Chondrocyte (in vitro differentiated cells): ENCODE results near the gene EXPH5. TPM values are rescaled to one million over a fixed set of nuclear protein-coding genes. Genes with fewer than 3 reads are reported as not detected.

Source experiments
- DNase-seq: peaks from one replicate; pipeline ENCODE4 v3.0.0; 2021; ENCODE audit warnings: mixed read lengths, low spot score
- H3K27ac Mint-ChIP-seq: one replicate; pipeline ENCODE4 v1.8.0; 2021; ENCODE audit warnings: mild to moderate bottlenecking, moderate library complexity, mixed read lengths; ENCODE audit not compliant: unreplicated experiment
- H3K27me3 Mint-ChIP-seq: 2 replicates; pipeline ENCODE4 v1.8.0; 2021; ENCODE audit warnings: low read depth, mixed read lengths
- H3K36me3 Mint-ChIP-seq: 2 replicates; pipeline ENCODE4 v1.8.0; 2021; ENCODE audit warnings: low read depth, mixed read lengths
- H3K4me1 Mint-ChIP-seq: 2 replicates; pipeline ENCODE4 v1.8.0; 2021; ENCODE audit warnings: low read depth, mild to moderate bottlenecking, mixed read lengths
- H3K4me3 Mint-ChIP-seq: one replicate; pipeline ENCODE4 v1.8.0; 2021; ENCODE audit warnings: mild to moderate bottlenecking, moderate library complexity, mixed read lengths; ENCODE audit not compliant: unreplicated experiment
- H3K9me3 Mint-ChIP-seq: 2 replicates; pipeline ENCODE4 v1.8.0; 2021; ENCODE audit warnings: low read depth, mixed read lengths
- total RNA-seq: library from RNA; stranded (reverse); gene quantifications from 3 replicates; pipeline ENCODE4 v1.2.1, GENCODE V29; 2021
- TF ChIP-seq, protein P1 (sequence below): fragments of 200-600 bp; sonication (generic); IDR thresholded peaks from 2 replicates; pipeline ENCODE4 v1.5.0; 2021; ENCODE audit warnings: antibody characterized with exemption, mild to moderate bottlenecking, moderate library complexity

EXPH5 gene
- total RNA-seq, 1 donor from 2014 or later, result 1.1 TPM

DNA sequence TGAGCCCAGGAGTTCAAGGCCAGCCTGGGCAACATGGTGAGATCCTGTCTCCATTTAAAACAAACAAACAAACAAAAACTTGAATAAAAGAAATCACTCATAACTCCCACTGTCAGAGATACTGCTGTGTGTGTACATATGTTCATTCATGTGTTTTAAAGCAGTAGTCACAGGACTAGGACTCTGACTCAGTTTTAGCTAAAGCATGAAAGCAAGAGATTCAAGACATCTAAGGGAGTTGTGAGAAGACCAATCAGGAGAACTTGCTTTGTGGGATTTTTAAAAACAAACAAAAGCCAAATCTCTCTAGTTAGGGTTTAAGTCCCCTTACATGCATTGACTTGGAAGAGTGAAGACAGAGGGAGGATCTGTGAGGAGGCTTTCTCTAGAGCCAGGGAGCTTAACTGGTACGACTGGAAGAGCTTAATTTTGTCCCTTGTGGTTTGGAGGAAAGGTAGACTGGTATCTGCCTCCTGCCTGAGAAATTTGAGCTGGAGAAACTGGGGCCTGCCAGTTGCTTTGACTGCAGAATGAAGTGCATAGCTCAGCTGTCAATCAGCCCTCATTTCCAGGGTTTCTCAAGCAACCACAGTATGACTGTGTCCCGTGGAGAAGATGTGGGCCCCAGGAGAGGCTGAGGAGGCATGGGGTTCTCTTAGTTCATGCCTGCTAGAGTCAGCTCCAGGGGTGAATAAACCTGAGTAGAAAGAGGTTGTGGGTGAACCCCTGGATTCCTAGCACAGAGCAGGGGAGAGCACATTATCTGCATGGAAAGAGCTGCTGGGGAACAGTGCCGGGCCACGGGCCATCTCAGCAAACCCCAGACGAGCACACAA lies 30.6 kb downstream of the EXPH5 start:
- no peaks in the 10 kb centered on the region for H3K9me3 Mint-ChIP-seq
- no peaks in the 10 kb centered on the region for H3K27me3 Mint-ChIP-seq
- H3K36me3 Mint-ChIP-seq, result no peaks in the 10 kb centered on the region
- TF ChIP-seq, protein P1, sequence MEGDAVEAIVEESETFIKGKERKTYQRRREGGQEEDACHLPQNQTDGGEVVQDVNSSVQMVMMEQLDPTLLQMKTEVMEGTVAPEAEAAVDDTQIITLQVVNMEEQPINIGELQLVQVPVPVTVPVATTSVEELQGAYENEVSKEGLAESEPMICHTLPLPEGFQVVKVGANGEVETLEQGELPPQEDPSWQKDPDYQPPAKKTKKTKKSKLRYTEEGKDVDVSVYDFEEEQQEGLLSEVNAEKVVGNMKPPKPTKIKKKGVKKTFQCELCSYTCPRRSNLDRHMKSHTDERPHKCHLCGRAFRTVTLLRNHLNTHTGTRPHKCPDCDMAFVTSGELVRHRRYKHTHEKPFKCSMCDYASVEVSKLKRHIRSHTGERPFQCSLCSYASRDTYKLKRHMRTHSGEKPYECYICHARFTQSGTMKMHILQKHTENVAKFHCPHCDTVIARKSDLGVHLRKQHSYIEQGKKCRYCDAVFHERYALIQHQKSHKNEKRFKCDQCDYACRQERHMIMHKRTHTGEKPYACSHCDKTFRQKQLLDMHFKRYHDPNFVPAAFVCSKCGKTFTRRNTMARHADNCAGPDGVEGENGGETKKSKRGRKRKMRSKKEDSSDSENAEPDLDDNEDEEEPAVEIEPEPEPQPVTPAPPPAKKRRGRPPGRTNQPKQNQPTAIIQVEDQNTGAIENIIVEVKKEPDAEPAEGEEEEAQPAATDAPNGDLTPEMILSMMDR, result no peak
- H3K27ac Mint-ChIP-seq, result no peak overlapping the region
- H3K4me1 Mint-ChIP-seq, result peaks cover 53% of the 10 kb centered on the region
- DNase-seq, result no peak
- H3K4me3 Mint-ChIP-seq, result no peak overlapping the region

DNA sequence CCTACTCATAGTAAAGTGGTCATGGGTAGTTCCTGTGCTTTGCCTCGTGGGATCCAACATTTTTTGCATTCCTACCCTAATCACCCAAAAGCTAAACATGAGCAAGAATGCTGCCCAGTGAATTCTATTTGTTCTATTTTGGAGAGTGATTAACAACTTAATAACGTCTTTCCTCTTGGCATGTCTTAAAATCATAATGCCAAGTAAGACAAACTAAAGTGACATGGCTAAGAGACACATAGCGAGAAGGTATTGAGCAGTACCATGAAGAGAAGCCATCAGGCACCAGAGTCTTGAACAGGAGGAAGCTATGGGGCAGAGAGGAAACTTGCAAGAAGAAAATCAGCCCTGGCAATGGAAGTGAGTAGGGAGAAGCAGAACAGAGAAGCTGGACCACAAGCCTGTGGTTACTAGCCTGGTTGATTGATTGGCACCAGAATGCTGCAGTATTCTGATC lies 32.0 kb downstream of the EXPH5 start:
- Mint-ChIP-seq H3K36me3 (no peaks in the 10 kb centered on the region), H3K9me3 (no peaks in the 10 kb centered on the region), H3K4me3 (no peak overlapping the region), H3K4me1 (peaks cover 53% of the 10 kb centered on the region), H3K27me3 (no peaks in the 10 kb centered on the region), H3K27ac (peak overlapping the region; percentile 74)
- TF ChIP-seq, protein P1, result no peak
- no peak for DNase-seq

DNA sequence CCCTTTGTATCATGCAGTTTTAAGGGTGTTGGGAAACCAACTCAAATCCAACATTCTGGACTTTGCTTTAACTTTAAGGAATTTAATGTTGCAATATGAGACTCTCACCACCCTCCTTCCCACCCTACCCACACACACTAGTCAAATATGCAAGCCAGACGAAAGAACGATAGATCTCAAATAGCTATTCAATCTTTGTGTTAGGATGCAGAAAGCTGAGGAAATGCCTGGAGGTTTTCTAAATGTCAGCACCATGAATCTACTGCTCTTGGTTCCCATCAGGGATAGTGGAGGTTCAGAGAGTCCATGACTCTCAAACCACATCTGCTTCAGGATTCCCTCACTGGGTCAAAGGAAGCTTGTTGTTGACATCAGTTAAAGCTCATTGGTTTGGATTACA lies 33.7 kb downstream of the EXPH5 start:
- Mint-ChIP-seq H3K9me3 (no peaks in the 10 kb centered on the region), H3K4me3 (peak overlapping the region; percentile 35), H3K27ac (peak overlapping the region; percentile 79), H3K36me3 (no peaks in the 10 kb centered on the region), H3K27me3 (no peaks in the 10 kb centered on the region), H3K4me1 (peaks cover 53% of the 10 kb centered on the region)
- TF ChIP-seq, protein P1, result no peak
- no peak for DNase-seq

DNA sequence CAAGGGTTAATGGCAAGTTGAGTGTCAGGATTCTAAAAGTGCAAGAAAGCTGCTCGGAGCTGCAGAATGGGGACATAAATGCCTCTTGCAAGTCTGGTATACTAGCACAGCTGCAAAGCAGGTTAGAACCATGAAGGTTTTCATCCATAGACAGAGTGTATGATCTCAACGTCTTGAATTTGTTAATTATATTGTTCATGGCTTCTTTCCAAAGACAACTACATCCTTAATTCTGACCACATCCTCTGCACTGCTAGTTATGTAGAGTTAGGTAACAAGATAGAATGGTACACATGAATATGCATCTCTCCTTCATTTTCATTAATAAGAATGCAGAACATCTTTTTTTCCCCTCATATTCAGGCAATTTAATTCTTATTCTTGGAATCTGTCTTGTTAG lies 34.2 kb downstream of the EXPH5 start:
- TF ChIP-seq, protein P1, result no peak
- DNase-seq, result no peak

DNA sequence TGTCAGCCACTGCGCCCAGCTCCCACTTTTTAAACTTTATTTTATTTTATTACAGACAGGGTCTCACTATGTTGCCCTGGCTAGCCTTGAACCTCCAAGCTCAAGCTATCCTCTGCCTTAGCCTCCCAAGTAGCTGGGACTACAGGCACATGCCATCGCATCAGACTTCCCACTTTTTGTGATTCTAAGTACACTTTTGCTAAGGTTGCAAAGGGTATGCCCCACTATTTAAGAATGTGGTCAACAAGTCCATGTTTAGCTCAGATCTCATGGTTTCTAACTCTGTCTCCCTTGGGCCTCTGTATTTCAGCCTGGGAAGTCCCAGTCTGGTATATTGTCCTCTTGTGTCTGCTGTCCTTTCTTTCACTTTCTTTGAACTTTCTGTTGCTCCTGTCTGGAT lies 35.3 kb downstream of the EXPH5 start:
- Mint-ChIP-seq H3K27me3 (no peaks in the 10 kb centered on the region), H3K36me3 (no peaks in the 10 kb centered on the region), H3K9me3 (no peaks in the 10 kb centered on the region), H3K27ac (no peak overlapping the region), H3K4me1 (peaks cover 50% of the 10 kb centered on the region), H3K4me3 (no peak overlapping the region)
- TF ChIP-seq, protein P1, result no peak
- DNase-seq, result no peak

More for the DNA sequence above, 34.2 kb downstream of the EXPH5 start:
- Mint-ChIP-seq H3K4me1 (peaks cover 53% of the 10 kb centered on the region), H3K9me3 (no peaks in the 10 kb centered on the region), H3K27me3 (no peaks in the 10 kb centered on the region), H3K27ac (peak overlapping the region; percentile 79), H3K36me3 (no peaks in the 10 kb centered on the region), H3K4me3 (peak overlapping the region; percentile 35)
